Measurements from ENCODE around the gene ATP6V1E1.

- TF ChIP-seq CTCF (IDR thresholded peaks at IDR 0.05) (no peak), POLR2A (IDR thresholded peaks at IDR 0.05) (no peak)
Observed at GRCh38 chr22:17633998-17634323, 5.4 kb upstream of the ATP6V1E1 start.

All from heart left ventricle (tissue), 13 donors.